Prostate gland (tissue), 2 donors: ENCODE measurements around the gene ZCCHC14. TPM values are rescaled to one million over a fixed set of nuclear protein-coding genes. Genes with fewer than 3 reads are reported as not detected.
"Not testable (repeated sequence)": the region's sequence is repeated elsewhere in the genome, so short reads cannot be mapped to it uniquely, and the experiment has no call there.

Experiments
- DNase-seq: peaks from one replicate; pipeline ENCODE4 v3.0.0-alpha.2; 2019; ENCODE audit warnings: low spot score
- H3K27ac ChIP-seq, 2 donors: fragments of 200-600 bp; sonication (generic); 2 replicates each; pipeline ENCODE4 v1.5.1; 2017 to 2019
- H3K27me3 ChIP-seq: fragments of 200-600 bp; sonication (generic); replicated peaks from 2 replicates; pipeline ENCODE4 v1.5.1; 2019; ENCODE audit not compliant: insufficient read depth
- H3K36me3 ChIP-seq, 2 donors: fragments of 200-600 bp; sonication (generic); 1 replicate in 1 of 2; 2 replicates in 1 of 2; pipeline versions ENCODE4 v1.5.1 to v1.8.1; 2017 to 2019
- H3K4me1 ChIP-seq: fragments of 200-600 bp; sonication (generic); replicated peaks from 2 replicates; pipeline ENCODE4 v1.5.1; 2019
- H3K4me3 ChIP-seq, 2 donors: fragments of 200-600 bp; sonication (generic); 2 replicates each; pipeline ENCODE4 v1.5.1; 2017 to 2019
- H3K9me3 ChIP-seq: fragments of 200-600 bp; sonication (generic); 2 replicates; pipeline ENCODE4 v1.5.1; 2017
- POLR2A ChIP-seq: fragments of 450-650 bp; IDR thresholded peaks from one replicate; pipeline ENCODE4 v1.6.1; 2016; ENCODE audit warnings: antibody characterized with exemption, mild to moderate bottlenecking
- POLR2AphosphoS5 ChIP-seq: sonication (generic); formaldehyde crosslinking; IDR thresholded peaks from one replicate; pipeline ENCODE4 v1.6.1; 2017; ENCODE audit warnings: antibody characterized with exemption
- WGBS: methylation state at CpG from one replicate; pipeline ENCODE4 v1.1.5; 2018; 5-methylcytosine and 5-hydroxymethylcytosine counted together
- intact Hi-C: fragments of 100-400 bp; cut with DNase I; formaldehyde crosslinking; loops from one replicate; pipeline ENCODE4 v1.14.2; 2022
- total RNA-seq, 2 donors: library from RNA; depleted of rRNA; stranded (reverse); fragments of >200 nt; gene quantifications; one replicate each; pipeline ENCODE4 v1.1.0, GENCODE V29; 2016
- TF ChIP-seq, protein P1 (sequence below), 4 experiments: fragments of 200-600 bp in 2 of 4; fragments of 450-650 bp in 2 of 4; sonication (generic) in 2 of 4; IDR thresholded peaks; 1 replicate in 3 of 4; 2 replicates in 1 of 4; pipeline ENCODE4 v1.5.1; 2016 to 2019; ENCODE audit warnings: antibody characterized with exemption in 4 of 4, mild to moderate bottlenecking in 2 of 4, moderate library complexity in 2 of 4

ZCCHC14 gene
- total RNA-seq, 2 donors from 2014 or later = 14.9 to 55.7 TPM

DNA sequence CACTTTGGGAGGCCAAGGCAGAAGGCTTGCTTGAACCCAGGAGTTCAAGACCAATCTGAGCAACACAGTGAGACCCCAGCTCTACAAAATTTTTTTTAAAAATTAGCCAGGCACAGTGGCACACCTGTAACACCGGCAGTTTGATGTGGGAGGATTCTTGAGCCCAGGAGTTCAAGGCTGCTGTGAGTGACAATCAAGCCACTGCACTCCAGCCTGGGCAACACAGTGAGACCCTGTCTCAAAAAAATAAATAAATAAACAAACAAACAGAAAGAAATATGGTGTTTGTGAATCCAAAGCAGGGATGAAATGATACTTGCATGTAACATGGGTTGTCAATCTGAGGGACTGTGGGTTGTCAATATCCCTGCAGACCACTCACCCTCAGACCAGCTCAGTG is 125.9 kb downstream of the ZCCHC14 start:
- TF ChIP-seq POLR2AphosphoS5 = no peak
- no peak for TF ChIP-seq POLR2A
- TF ChIP-seq, protein P1, sequence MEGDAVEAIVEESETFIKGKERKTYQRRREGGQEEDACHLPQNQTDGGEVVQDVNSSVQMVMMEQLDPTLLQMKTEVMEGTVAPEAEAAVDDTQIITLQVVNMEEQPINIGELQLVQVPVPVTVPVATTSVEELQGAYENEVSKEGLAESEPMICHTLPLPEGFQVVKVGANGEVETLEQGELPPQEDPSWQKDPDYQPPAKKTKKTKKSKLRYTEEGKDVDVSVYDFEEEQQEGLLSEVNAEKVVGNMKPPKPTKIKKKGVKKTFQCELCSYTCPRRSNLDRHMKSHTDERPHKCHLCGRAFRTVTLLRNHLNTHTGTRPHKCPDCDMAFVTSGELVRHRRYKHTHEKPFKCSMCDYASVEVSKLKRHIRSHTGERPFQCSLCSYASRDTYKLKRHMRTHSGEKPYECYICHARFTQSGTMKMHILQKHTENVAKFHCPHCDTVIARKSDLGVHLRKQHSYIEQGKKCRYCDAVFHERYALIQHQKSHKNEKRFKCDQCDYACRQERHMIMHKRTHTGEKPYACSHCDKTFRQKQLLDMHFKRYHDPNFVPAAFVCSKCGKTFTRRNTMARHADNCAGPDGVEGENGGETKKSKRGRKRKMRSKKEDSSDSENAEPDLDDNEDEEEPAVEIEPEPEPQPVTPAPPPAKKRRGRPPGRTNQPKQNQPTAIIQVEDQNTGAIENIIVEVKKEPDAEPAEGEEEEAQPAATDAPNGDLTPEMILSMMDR (IDR thresholded peaks at IDR 0.05) = no peak
- H3K9me3 ChIP-seq = no peaks in the 10 kb centered on the region
- H3K27ac ChIP-seq = no peak overlapping the region
- intact Hi-C loops = no loop called here
- no peaks in the 10 kb centered on the region for H3K4me1 ChIP-seq
- 89% methylated on average over 1 of the region's 1 CpG for WGBS
- no peaks in the 10 kb centered on the region for H3K36me3 ChIP-seq
- DNase-seq = no peak
- H3K4me3 ChIP-seq = no peak overlapping the region
- H3K27me3 ChIP-seq = no peaks in the 10 kb centered on the region

DNA sequence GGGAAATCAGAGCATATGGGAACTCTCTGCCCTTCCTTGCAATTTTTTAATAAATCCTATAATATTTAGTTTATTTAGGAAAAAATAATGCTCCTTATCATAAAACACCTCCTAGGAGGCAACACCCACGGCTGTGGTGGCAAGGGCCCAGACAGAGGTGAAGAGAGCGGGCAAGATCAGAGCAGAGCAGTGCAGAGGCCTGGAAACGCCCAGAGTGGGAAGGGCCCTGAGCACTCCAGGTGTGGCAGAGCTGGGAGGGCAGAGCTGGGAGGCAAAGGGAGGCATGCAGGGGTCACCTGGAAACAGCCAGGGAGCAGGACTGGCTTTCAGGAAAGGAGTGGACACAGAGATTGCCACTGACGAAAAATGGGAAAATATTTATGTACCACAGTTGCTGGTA is 126.5 kb downstream of the ZCCHC14 start:
- Histone ChIP-seq H3K9me3 (no peaks in the 10 kb centered on the region), H3K36me3 (no peaks in the 10 kb centered on the region), H3K4me3 (no peak overlapping the region), H3K27me3 (no peaks in the 10 kb centered on the region), H3K27ac (no peak overlapping the region), H3K4me1 (no peaks in the 10 kb centered on the region)
- DNase-seq = no peak
- 80% methylated on average over 4 of the region's 4 CpGs for WGBS
- intact Hi-C loops = no loop called here
- no peak for TF ChIP-seq POLR2A
- TF ChIP-seq, protein P1 (IDR thresholded peaks at IDR 0.05) = no peak
- TF ChIP-seq POLR2AphosphoS5 = no peak

DNA sequence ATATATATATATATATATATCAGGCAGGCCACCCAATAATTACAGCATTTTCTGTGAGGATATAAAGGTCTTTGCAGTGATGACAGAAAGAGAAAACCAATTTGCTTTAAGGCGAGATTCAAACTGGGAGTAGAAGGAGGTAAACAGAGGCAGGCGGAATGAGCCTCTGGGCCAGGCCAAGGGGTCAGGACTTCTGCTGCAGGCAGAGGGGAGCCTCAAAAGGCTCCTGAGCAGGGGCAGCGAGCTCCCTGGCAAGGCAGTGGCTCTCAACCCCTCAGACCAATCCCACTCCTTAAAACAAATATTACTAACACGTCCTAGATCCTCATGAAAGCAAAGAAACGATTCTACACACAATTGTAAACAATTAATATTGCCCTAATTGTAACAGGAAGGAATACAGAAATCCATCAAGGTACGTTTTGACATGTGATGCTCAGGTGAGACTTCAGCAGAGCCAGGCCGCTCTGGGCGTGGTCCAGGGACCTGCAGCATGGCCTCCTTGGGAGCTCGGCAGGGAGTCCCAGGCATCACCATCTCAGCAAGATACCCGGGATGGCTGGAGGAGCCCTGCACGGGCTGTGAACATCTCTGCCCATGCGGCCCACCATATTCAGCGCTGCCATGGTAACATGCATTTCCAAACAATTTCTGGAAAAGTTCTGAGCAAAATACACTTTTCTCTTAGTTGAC is 127.7 kb downstream of the ZCCHC14 start:
- no peaks in the 10 kb centered on the region for H3K27me3 ChIP-seq
- intact Hi-C loops = no loop called here
- H3K4me1 ChIP-seq = no peaks in the 10 kb centered on the region
- no peaks in the 10 kb centered on the region for H3K36me3 ChIP-seq
- no peak for DNase-seq
- WGBS = 86% methylated on average over 13 of the region's 13 CpGs
- H3K4me3 ChIP-seq = no peak overlapping the region
- no peak overlapping the region for H3K27ac ChIP-seq
- H3K9me3 ChIP-seq = no peaks in the 10 kb centered on the region
- TF ChIP-seq POLR2AphosphoS5 (no peak), POLR2A (no peak)
- TF ChIP-seq, protein P1 (IDR thresholded peaks at IDR 0.05) = no peak

DNA sequence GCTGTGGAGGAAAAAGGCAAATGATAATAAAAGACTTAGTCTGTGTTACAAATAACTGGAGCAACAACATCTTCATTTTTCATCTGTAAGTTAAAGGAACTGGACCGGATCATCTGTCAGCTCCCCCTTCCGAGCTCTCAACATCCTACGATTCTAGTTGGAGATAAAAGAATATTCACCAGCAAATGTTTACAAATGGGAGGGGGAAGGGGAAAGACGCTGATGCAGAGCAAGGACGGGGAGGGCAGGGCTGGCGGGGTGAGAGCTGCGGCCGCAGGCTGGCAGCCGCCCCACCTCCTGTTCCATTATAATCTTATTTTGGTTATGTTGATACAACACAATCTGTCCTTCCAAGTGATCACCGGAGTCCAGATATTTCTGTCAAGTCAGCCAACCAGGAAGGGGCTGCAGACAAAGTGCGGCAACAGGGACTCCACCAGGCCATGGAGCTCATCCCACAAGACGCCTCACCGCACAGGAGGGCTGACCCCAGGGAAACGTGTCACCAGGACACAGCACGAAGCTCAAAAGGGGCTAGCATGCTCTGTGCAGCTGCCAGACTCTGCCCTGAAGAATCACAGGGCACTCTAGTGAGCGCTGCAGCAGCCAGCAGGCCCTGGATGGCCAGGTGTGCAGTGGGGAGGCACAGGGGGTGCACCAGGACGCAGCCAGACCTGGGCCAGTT is 128.9 kb downstream of the ZCCHC14 start:
- Histone ChIP-seq H3K36me3 (peaks cover 0 to 11% of the 10 kb centered on the region in 2 donors), H3K4me1 (no peaks in the 10 kb centered on the region), H3K9me3 (no peaks in the 10 kb centered on the region), H3K27ac (peak overlapping the region; percentile 24 to 57), H3K4me3 (no peak overlapping the region), H3K27me3 (no peaks in the 10 kb centered on the region)
- intact Hi-C loops = no loop called here
- WGBS = 23% methylated on average over 17 of the region's 17 CpGs
- TF ChIP-seq, protein P1 (IDR thresholded peaks at IDR 0.05) = no peak
- no peak for TF ChIP-seq POLR2A
- TF ChIP-seq POLR2AphosphoS5 = peak; percentile 66
- no peak for DNase-seq

DNA sequence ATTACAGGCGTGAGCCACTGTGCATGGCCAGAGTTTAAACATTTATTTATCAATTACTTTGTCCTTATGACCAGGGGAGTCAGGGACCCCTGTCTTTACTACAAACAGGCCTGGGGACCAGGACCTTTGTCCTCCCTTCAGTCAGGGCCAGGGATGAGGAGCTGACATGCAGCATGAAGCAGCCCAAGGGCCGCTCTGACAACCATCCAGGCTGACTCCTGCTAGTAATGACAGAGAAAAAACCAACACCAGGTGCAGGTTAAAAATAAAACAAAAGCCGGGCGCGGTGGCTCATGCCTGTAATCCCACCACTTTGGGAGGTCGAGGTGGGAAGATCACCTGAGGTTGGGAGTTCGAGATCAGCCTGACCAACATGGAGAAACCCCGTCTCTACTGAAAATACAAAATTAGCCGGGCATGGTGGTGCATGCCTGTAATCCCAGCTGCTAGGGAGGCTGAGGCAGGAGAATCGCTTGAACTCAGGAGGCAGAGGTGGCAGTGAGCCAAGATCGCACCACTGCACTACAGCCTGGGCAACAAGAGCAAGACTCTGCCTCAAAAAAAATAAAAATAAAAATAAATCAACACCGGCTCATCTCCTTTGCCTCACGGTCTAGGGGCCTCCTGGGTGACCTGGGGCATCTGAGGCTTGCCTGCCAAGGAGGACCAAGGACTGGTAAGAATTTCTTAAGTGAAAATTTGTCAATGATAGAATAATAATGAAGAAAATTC is 129.8 kb downstream of the ZCCHC14 start:
- H3K4me1 ChIP-seq, H3K4me3 ChIP-seq, DNase-seq, H3K9me3 ChIP-seq, intact Hi-C loops, H3K27me3 ChIP-seq: not testable (repeated sequence)
- peak overlapping the region in 1 of 2 donors; percentile 57 for H3K27ac ChIP-seq
- 81% methylated on average over 13 of the region's 13 CpGs for WGBS
- peaks cover 0 to 11% of the 10 kb centered on the region in 2 donors for H3K36me3 ChIP-seq
